MCF 10A (cell line): ENCODE data around the gene TRAF7. TPM values are rescaled to one million over a fixed set of nuclear protein-coding genes. Genes with fewer than 3 reads are reported as not detected.

Source experiments
- BruUV-seq: library from RNA; stranded (reverse); fragments of 400-500 nt; replicated peaks from 2 replicates; lab custom pipeline; 2021; lab: Mats Ljungman, UMichigan
- CTCF ChIA-PET: fragments of 300-600 bp; sonication (Branson Sonifier 250); formaldehyde crosslinking; extraction: SDS; loops from one replicate; lab custom pipeline; 2021; ENCODE audit warnings: antibody characterized with exemption, inconsistent platforms; lab: Yijun Ruan, JAX
- POLR2A ChIA-PET: fragments of 300-600, 350-650 bp; sonication (Branson Sonifier 250); formaldehyde crosslinking; extraction: SDS; loops from one replicate; lab custom pipeline; 2020; ENCODE audit warnings: antibody characterized with exemption, inconsistent platforms; lab: Yijun Ruan, JAX
- DNase-seq: peaks from one replicate; pipeline ENCODE4 v3.0.0-alpha.2; 2018; ENCODE audit not compliant: unreplicated experiment
- H3K27ac Mint-ChIP-seq: one replicate; pipeline ENCODE4 v1.8.0; 2022; ENCODE audit warnings: mild to moderate bottlenecking, low read depth, mixed read lengths; ENCODE audit not compliant: unreplicated experiment
- H3K27me3 Mint-ChIP-seq: one replicate; pipeline ENCODE4 v1.8.0; 2022; ENCODE audit warnings: mixed read lengths; ENCODE audit not compliant: insufficient read depth, unreplicated experiment
- H3K36me3 Mint-ChIP-seq: one replicate; pipeline ENCODE4 v1.8.0; 2022; ENCODE audit warnings: mild to moderate bottlenecking, moderate library complexity, mixed read lengths; ENCODE audit not compliant: insufficient read depth, unreplicated experiment
- H3K4me1 Mint-ChIP-seq: one replicate; pipeline ENCODE4 v1.8.0; 2022; ENCODE audit warnings: mixed read lengths; ENCODE audit not compliant: insufficient read depth, unreplicated experiment
- H3K4me3 Mint-ChIP-seq: one replicate; pipeline ENCODE4 v1.8.0; 2022; ENCODE audit warnings: mild to moderate bottlenecking, moderate library complexity, mixed read lengths; ENCODE audit not compliant: unreplicated experiment
- H3K9me3 Mint-ChIP-seq: one replicate; pipeline ENCODE4 v1.8.0; 2022; ENCODE audit warnings: mixed read lengths; ENCODE audit not compliant: unreplicated experiment
- intact Hi-C: fragments of 100-400 bp; cut with micrococcal nuclease; formaldehyde crosslinking; loops from 2 replicates; pipeline ENCODE4 v1.14.1; 2022
- total RNA-seq: library from RNA; stranded (reverse); gene quantifications from 2 replicates; pipeline ENCODE4 v1.2.3, GENCODE V29; 2022
- TF ChIP-seq, protein P1 (sequence below): fragments of 200-600 bp; IDR thresholded peaks from one replicate; pipeline ENCODE4 v1.8.0; 2022; ENCODE audit warnings: antibody characterized with exemption, mild to moderate bottlenecking; ENCODE audit not compliant: unreplicated experiment

Gene TRAF7
- total RNA-seq, 1 experiment from 2014 or later = 98.6 TPM

DNA sequence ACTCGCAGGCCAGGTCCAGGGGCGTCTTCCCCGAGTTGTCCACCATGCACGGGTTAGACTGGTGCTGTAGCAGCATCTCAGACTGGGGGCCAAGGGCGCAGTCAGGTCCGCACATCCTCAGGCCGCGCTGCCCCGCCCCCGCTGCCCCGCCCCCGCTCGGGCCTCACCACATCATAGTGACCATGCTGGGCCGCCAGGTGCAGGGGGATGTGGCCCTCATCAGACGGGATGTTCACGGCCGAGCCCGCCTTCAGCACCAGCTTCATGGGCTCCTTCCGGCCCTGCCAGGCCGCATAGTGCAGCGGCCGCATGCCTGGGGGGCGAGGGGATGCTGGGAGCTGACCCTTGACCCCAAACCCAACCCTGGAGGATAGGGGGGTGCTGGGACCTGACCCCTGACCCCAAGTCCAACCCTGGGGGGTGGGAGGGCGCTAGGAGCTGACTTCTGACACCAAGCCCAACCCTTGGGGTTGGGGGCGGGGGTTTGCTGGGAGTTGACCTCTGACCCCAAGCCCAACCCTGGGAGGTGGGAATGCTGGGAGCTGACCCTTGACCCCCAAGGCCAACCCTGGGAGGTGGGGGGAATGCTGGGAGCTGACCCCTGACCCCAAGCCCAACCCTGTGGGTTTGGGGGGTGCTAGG is 33.8 kb downstream of the TRAF7 start:
- BruUV-seq = no TSS peak
- Mint-ChIP-seq H3K4me1 (no peaks in the 10 kb centered on the region), H3K4me3 (no peak overlapping the region), H3K36me3 (no peaks in the 10 kb centered on the region), H3K27me3 (no peaks in the 10 kb centered on the region), H3K9me3 (no peaks in the 10 kb centered on the region), H3K27ac (no peak overlapping the region)
- TF ChIP-seq, protein P1, sequence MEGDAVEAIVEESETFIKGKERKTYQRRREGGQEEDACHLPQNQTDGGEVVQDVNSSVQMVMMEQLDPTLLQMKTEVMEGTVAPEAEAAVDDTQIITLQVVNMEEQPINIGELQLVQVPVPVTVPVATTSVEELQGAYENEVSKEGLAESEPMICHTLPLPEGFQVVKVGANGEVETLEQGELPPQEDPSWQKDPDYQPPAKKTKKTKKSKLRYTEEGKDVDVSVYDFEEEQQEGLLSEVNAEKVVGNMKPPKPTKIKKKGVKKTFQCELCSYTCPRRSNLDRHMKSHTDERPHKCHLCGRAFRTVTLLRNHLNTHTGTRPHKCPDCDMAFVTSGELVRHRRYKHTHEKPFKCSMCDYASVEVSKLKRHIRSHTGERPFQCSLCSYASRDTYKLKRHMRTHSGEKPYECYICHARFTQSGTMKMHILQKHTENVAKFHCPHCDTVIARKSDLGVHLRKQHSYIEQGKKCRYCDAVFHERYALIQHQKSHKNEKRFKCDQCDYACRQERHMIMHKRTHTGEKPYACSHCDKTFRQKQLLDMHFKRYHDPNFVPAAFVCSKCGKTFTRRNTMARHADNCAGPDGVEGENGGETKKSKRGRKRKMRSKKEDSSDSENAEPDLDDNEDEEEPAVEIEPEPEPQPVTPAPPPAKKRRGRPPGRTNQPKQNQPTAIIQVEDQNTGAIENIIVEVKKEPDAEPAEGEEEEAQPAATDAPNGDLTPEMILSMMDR = no peak
- intact Hi-C loops = no loop called here
- ChIA-PET POLR2A (interaction anchor here (0.6 to 1.1 kb wide), 3 partner anchors 16 to 393 kb away, joined by 3 read pairs; no protein-coding TSS in a partner anchor), CTCF (no interaction called here)
- DNase-seq = no peak

DNA sequence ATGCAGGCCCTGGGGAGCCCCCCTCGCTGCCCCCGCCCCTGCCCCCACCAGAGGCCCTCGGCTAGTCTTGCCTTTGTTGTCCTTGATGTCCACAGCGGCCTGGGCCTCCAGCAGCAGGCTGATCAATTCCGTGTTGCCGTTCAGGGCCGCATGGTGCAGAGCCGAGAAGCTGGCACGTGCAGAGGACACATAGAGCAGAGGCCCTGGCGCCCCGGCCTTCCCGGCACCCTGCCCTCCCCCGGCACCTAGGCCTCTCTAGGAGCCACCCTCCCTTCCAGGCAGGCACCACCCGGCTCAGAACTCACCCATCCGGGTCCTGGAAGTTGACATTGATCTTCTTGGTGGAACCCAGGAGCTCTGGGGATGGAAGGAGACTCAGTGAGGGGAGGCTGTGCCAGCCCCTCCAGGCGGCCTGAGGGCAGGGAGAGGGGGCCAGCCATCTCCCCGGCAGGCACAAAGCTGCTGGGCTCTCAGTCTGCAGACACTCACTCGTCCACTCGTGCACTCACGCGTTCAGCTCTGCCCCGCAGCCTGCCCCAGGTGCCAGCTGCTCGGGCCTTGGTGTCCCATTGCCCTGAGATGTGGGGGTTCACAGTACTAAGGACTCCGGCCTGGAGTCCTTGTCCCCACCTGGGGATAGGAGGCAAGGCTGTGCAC is 34.5 kb downstream of the TRAF7 start:
- no peaks in the 10 kb centered on the region for H3K4me1 Mint-ChIP-seq
- ChIA-PET POLR2A (interaction anchor here (1.1 kb wide), 1 partner anchor 16 kb away, joined by 3 read pairs; no protein-coding TSS in a partner anchor), CTCF (no interaction called here)
- DNase-seq = no peak
- H3K36me3 Mint-ChIP-seq = no peaks in the 10 kb centered on the region
- BruUV-seq = no TSS peak
- no peaks in the 10 kb centered on the region for H3K9me3 Mint-ChIP-seq
- no peak overlapping the region for H3K4me3 Mint-ChIP-seq
- TF ChIP-seq, protein P1 = no peak
- no peaks in the 10 kb centered on the region for H3K27me3 Mint-ChIP-seq
- no peak overlapping the region for H3K27ac Mint-ChIP-seq
- intact Hi-C loops = no loop called here

DNA sequence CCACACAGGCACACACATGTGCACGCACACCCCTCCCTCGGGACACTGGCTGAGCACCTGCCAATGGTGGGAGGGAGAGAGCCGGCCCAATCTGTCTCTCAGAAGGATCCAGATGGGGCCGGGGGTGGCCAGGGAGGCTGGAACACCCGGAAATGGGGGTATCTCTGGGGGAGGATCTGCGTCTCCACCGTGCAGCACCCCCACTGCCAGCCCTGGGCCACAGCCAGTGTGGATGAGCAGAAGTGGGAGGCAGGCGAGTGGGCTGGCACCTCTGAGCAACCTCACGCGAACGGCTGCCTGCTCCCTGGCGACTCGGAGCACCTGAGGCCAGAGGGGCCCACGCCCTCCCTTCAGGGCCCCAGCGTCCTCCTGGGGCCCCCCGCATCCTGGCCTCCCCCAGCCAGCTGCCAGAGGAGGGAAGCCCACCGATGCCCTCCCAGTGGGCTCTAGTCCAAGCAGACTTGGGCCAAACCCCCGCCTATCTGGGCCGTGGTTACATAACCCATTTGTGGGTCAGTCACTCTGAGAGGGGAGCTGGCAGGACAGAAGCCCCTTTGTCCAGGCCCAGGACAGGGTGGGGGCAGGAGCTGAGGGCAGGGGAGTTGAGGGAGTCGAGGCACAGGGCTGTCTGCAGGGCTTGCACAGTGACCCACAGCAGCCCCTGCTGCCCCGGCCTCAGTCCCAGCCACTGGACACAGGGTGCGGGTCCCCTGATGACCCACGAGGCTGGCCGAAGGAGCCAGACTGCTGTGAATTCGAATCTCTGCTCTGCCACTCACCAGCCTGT is 35.3 kb downstream of the TRAF7 start:
- intact Hi-C loops = no loop called here
- H3K4me3 Mint-ChIP-seq = no peak overlapping the region
- ChIA-PET POLR2A (interaction anchor here (0.8 to 1.1 kb wide), 2 partner anchors 15 to 35 kb away, joined by 3 read pairs; partner anchors contain the start of gene TRAF7), CTCF (interaction anchor here (0.5 to 0.6 kb wide), 2 partner anchors 13 to 34 kb away, joined by 3 to 5 read pairs; no protein-coding TSS in a partner anchor)
- H3K9me3 Mint-ChIP-seq = no peaks in the 10 kb centered on the region
- H3K36me3 Mint-ChIP-seq = no peaks in the 10 kb centered on the region
- no peak for DNase-seq
- H3K27ac Mint-ChIP-seq = no peak overlapping the region
- H3K4me1 Mint-ChIP-seq = no peaks in the 10 kb centered on the region
- H3K27me3 Mint-ChIP-seq = no peaks in the 10 kb centered on the region
- TF ChIP-seq, protein P1 = no peak
- BruUV-seq = no TSS peak

DNA sequence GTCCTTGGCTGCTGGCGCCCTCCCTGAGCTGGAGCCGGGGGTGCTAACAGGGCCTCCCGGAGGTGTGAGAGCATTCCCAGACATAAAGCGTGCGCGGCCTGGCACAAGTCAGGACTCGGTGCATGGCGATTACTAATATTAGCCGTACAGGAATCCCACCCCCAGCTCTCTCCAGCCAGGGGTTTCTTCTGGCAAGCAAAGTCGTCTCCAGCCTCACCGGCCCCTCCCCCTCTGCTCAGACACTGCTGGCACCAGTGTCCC is 35.8 kb downstream of the TRAF7 start:
- POLR2A ChIA-PET = interaction anchor here (0.8 kb wide), 1 partner anchor 36 kb away, joined by 3 read pairs; the partner anchor contains the start of gene TRAF7
- Mint-ChIP-seq H3K4me3 (no peak overlapping the region), H3K27ac (no peak overlapping the region), H3K9me3 (no peaks in the 10 kb centered on the region), H3K27me3 (no peaks in the 10 kb centered on the region), H3K4me1 (no peaks in the 10 kb centered on the region), H3K36me3 (no peaks in the 10 kb centered on the region)
- TF ChIP-seq, protein P1 = no peak
- no peak for DNase-seq
- intact Hi-C loops = no loop called here
- CTCF ChIA-PET = interaction anchor here (0.6 kb wide), 1 partner anchor 13 kb away, joined by 3 read pairs; no protein-coding TSS in a partner anchor
- no TSS peak for BruUV-seq
